UCSD-AML1 (cell line): ENCODE measurements around the gene SYT13.

Experiments
- DNase-seq: peaks from one replicate; lab custom pipeline; 2025; ENCODE audit not compliant: unreplicated experiment; lab: John Stamatoyannopoulos, UW

Gene SYT13

GRCh38 chr11:45285930-45286632, at the start of gene SYT13:
Gene SYT13, minus strand, starts transcription at chr11:45286341. Its CDS starts 134 bp downstream, at chr11:45286207.
- DNase-seq, result no peak

GRCh38 chr11:45335434-45335833, 49.3 kb upstream of the SYT13 start:
- DNase-seq, result no peak

GRCh38 chr11:45334836-45335235, 48.7 kb upstream of the SYT13 start:
- no peak for DNase-seq

GRCh38 chr11:45334410-45334809, 48.3 kb upstream of the SYT13 start:
- no peak for DNase-seq

- no peak for DNase-seq
Observed at GRCh38 chr11:45333001-45333971, 47.1 kb upstream of the SYT13 start.

- DNase-seq, result no peak
Observed at GRCh38 chr11:45332276-45332934, 46.3 kb upstream of the SYT13 start.

- DNase-seq, result no peak
Observed at GRCh38 chr11:45331839-45332238, 45.7 kb upstream of the SYT13 start.

GRCh38 chr11:45328726-45329125, 42.6 kb upstream of the SYT13 start:
- DNase-seq, result no peak

- no peak for DNase-seq
Observed at GRCh38 chr11:45324459-45324858, 38.3 kb upstream of the SYT13 start.

- DNase-seq, result no peak
Observed at GRCh38 chr11:45323601-45324249, 37.6 kb upstream of the SYT13 start.

GRCh38 chr11:45322891-45323600, 36.9 kb upstream of the SYT13 start:
- DNase-seq, result no peak

- DNase-seq, result no peak
Observed at GRCh38 chr11:45322111-45322705, 36.1 kb upstream of the SYT13 start.

GRCh38 chr11:45321669-45322068, 35.5 kb upstream of the SYT13 start:
- DNase-seq, result no peak

- no peak for DNase-seq
Observed at GRCh38 chr11:45321031-45321595, 35.0 kb upstream of the SYT13 start.

GRCh38 chr11:45320371-45320770, 34.2 kb upstream of the SYT13 start:
- no peak for DNase-seq

GRCh38 chr11:45319077-45319476, 32.9 kb upstream of the SYT13 start:
- DNase-seq, result no peak

- DNase-seq, result no peak
Observed at GRCh38 chr11:45318516-45318915, 32.4 kb upstream of the SYT13 start.

GRCh38 chr11:45316258-45316657, 30.1 kb upstream of the SYT13 start:
- no peak for DNase-seq

GRCh38 chr11:45314900-45315299, 28.8 kb upstream of the SYT13 start:
- no peak for DNase-seq
